GM18505 (cell line): ENCODE measurements around the gene HSD17B7.

Experiments
- ATAC-seq: cut with Tn5 transposase; IDR thresholded peaks from one replicate; pipeline ENCODE4 v1.9.1; 2021; ENCODE audit not compliant: unreplicated experiment
- POLR2A ChIP-seq: IDR thresholded peaks from 4 replicates; pipeline ENCODE4 v1.6.1; 2011; ENCODE audit warnings: borderline replicate concordance; ENCODE audit not compliant: insufficient read depth, insufficient read length; ENCODE audit errors: extremely low read depth

The HSD17B7 gene

DNA sequence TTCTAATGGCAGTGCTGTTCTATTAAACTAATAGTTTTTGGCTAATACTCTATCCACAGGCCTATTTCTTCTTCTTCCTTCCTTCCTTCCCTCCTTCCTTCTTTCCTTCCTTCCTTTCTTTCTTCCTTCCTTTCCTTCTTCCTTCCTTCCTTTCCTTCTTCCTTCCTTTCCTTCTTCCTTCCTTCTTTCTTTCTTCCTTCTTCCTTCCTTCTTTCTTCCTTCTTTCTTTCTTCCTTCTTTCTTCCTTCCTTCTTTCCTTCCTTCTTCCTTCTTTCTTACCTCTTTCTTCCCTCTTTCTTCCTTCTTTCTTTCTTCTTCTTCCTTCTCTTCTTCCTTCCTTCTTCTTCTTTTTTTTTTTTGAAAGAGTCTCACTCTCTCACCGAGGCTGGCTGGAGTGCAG lies 38.8 kb downstream of the HSD17B7 start:
- ATAC-seq: no peak
- TF ChIP-seq POLR2A: no peak

DNA sequence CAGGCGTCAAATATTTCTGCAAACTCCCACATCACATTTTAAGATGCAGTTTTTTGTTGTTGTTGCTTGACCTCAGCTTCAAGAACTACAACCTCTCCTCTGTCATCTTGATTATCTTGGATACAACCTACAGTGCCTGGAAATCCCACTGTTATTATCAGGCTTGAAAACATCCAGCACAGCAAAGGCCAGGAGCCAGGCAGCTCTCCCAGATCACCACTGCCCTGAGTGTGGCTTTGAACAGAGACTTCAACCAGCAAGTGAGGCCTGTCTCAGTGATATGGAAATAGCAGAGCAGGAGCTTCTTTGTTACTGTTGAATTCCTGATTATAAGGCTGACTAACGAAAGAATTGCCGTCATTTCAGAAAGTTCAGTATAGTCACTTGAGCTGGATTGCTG lies 42.0 kb downstream of the HSD17B7 start:
- TF ChIP-seq POLR2A: no peak
- ATAC-seq: no peak

DNA sequence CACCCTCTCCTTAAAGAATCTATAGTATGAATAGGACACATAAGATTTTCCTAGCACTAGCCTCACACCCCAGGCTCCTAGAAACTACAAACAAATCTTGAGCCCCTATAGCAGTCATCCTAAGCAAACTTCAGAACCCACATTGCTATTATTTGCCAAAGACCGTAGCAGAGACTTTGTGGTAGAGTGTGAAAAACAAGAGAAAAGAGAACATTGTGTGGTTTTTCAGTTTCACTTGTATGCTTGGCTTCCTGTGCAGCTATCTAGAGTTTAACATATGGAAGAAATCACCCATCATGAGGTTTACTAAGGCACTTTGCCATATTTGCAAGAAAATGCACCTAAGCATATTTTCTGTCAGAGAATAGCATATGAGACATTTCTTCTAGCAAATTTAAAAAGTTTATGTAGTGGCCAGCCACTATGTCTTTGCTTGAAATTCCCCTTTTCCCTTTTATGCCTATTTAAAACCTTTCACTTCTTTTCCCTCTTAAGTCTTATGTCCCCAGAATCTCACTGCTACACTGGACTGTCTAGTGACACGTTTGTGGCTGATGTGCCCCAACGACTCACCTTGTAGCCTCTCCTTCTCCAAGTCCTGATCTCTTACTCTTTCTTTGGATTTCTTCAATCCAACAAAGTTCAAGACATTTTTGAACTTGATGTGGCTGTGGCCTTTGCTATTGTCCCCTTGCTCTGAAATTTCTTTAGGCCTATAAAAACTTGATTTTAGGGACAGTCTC lies 44.8 kb downstream of the HSD17B7 start:
- ATAC-seq: peak; percentile 93
- no peak for TF ChIP-seq POLR2A

DNA sequence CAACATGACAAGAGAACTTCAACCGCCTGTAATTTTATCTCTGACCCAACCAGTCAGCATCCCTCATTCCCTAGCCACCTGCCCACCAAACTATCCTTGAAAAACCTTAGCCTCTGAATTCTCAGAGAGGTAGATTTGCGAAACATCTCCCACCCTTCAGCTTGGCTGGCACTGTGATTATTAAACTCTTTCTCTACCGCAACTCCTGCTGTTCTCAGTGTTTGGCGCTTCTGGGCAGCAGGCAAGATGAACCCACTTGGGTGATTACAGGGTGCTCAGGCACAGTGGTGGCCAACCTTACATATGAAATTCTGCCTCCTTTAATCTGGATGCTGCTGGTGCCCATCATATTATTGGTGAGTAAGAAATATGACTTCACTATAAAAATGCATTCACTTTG lies 48.4 kb downstream of the HSD17B7 start:
- no peak for ATAC-seq
- no peak for TF ChIP-seq POLR2A

DNA sequence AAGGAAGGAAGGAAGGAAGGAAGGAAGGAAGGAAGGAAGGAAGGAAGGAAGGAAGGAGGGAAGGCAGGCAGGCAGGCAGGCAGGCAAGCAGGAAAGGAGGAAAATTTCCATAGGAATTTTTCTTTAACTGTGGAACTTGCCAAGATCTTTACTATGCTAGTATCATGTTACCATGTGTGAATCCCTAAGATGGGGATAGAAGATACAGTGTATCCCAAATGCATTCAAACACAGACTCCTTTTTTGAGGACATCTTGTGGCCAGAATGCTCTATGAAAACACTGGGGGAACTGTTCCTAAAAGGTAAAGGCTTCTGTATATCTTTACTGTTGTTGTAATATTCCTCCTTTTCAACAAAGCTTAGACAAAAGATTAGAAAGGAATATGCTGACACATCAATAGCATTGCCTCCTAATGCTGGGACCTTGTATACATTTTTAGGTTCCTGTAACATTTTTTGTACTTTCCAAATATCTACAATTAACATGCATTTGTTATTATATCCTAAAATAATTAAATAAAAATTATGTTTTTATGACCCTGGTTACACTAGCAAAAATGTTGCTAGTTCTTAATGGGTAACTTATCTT lies 49.8 kb downstream of the HSD17B7 start:
- TF ChIP-seq POLR2A: no peak
- no peak for ATAC-seq

DNA sequence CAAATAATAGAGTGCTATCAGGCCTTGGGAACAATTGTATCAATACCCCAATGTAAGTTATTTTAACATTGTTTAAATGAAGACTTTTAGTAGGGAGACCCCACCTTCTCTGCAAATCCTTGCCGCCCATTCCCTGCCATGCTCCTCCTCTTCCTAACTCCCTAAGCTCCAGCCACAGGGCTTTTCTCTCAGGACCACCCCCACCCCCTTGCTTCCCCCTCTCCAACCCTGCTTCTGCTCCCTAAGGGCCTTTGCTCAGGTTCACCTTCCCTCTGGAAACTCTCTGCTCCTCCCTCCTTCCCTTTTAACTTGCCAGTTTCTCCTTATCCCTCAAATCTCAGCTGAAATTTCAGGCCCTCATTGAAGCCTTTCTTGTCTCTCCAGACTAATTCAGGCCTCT lies 53.7 kb downstream of the HSD17B7 start:
- no peak for TF ChIP-seq POLR2A
- no peak for ATAC-seq

DNA sequence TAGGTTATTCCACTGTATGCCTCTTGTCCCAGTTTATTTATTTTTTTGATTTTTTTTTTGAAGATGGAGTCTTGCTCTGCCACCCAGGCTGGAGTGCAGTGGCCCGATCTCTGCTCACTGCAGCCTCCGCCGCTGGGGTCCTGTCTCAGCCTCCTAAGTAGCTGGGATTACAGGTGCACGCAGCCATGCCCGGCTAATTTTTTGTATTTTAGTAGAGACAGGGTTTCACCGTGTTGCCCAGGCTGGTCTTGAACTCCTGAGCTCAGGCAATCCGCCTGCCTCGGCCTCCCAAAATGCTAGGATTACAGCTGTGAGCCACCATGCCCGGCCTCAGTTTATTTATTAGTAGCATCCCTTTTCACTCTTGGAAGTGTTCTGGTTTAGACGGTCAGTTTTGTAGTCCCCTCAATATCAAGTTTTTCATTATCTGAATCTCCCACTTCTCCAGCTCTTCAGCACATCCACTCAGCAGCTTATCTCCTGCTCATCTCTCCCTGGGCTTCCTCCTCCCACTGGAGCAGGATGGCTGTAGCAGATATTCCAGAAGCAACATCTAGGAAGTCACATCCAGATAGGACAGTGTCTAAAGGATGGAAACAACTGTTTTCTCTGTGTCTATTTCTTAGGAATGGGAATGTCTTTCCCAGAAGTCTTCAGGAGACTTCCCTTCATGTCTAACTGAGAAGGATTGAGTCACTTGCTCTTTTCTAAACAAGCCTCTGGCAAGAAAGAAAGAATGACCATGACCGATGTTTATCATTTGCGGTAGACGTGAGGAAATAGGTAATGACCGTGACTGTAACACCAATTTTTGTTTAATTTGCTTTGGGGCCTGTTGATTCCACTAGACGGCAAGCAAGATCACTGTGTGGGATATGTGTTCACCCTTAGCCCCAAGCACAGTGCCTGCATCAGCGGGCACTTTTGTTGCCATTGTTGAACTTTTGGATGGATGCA lies 56.0 kb downstream of the HSD17B7 start:
- no peak for ATAC-seq
- TF ChIP-seq POLR2A: no peak

DNA sequence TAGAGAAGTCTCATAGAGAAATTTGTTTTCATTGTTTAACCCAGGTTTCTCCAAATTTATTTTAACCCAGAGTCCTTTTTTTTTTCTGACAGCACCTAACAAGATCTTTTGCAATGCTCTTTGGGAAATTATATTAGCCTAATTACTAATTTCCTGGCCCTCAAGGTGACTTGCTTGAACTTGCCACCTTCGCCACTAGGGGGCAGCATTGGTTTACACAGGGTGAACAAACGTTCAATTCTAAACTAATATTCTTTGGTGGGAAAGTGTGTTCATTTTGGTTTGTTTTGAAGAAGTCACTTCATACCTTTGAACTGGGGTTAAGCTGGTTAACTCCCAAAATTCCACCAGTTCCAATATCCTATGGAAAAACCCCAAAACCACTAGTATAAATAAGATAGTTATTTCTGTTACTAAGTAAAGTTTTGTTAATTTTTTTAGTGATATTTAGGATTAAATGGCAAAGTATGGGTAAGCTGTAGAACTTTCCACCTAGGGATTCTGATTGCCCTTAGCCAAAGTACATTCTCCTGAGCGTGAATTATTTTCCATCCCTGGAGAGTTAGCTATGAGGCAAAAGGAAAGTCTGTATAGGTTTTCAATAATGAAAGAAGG lies 57.4 kb downstream of the HSD17B7 start:
- no peak for TF ChIP-seq POLR2A
- no peak for ATAC-seq

DNA sequence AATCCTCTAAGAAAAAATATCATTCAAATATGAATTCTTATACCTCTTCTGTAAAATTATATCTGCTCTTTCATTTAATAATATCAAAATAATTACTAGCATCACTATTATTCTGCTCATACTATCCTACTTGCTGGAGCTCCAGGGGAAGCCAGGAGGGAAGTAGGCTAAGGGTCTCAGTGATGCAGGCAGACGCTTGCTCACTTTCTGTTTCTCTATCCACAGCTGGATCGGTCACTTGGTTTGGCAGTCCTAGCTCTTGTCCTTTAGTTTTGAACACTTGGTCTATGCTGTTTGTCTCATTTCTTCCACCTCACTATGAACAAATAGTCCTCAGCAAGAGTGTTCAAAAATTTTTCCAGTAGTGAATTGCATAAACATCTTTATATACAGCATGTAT lies 59.2 kb downstream of the HSD17B7 start:
- no peak for TF ChIP-seq POLR2A

DNA sequence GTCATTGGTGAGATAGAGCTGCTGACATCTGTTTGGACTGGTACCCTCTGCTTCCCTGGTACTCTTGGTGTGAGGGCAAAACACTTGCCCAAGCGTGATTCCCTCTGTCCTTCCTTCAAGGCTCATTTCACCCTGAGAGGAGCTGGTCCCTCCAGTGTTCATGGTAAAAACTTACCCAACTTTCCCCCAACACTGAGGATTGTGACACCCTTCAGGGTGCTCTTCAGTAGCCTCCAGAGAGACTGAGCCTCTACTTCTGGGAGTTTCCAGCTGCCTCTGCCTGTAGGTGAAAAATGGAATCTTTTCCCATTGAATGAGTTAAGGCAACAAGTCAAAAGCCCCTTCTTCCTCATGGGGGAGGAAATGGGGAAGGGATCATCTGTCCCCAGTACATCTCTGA lies 60.8 kb downstream of the HSD17B7 start:
- no peak for TF ChIP-seq POLR2A
- no peak for ATAC-seq

More for the DNA sequence above, 59.2 kb downstream of the HSD17B7 start:
- ATAC-seq: no peak

DNA sequence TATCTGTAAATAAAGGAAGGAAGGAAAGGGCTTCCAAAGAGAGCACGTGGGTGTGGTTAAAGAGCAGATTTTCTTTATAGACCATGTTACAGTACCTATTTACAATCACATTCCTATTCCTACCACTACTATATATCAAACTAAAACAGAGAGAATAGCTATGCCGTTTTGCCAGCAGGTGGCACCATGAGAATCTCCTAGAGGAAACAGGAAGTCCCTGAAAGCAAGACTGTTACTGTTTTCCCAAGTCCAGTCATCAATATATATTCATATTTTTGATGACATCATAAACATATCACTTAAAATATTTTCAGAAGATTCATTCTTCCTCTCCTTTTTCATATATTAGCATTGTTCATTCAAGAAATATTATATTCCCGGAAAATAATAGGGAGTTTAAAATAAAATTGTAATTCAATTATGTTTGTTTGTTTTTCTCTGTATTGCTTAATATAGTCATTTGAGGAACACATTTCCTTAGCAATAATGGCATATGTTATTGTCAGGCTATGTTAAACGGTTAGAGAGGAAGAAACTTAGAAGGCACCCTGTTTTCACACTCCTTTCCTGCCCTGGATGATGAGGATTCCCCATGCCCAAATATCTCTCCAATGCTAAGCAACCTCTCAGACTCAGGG lies 63.9 kb downstream of the HSD17B7 start:
- no peak for TF ChIP-seq POLR2A

DNA sequence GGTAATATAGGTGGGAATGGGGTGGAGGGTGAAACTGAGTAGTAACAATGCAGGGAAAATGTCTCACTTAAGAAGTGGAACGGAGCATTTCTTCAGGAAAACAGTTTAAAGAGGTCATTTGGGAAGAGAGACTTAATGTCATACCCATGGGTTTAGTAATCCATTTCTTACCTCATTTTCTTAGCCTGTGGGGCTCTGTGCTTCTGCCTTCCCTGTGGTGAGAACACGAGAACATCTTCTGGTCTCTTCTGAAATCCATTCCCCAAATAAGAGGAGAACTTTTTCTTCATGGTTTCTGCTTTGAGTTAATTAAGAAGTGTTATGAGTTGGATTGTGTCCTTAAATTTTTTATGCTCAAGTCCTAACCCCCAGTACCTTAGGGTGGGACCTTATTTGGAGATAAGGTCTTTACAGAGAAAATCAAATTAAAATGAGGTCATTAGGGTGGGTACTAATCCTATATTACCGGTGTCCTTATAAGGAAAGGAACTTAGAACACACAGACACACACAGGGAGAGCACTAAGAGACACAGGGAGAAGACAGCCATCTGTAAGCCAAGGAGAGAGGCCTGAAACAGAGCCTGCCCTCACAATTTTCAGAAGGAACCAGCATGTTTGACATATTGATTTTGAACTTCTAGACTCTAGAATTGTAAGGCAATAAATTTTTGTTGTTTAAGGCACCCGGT lies 65.1 kb downstream of the HSD17B7 start:
- no peak for ATAC-seq
- no peak for TF ChIP-seq POLR2A

More for the DNA sequence above, 63.9 kb downstream of the HSD17B7 start:
- peak; percentile 53 for ATAC-seq

DNA sequence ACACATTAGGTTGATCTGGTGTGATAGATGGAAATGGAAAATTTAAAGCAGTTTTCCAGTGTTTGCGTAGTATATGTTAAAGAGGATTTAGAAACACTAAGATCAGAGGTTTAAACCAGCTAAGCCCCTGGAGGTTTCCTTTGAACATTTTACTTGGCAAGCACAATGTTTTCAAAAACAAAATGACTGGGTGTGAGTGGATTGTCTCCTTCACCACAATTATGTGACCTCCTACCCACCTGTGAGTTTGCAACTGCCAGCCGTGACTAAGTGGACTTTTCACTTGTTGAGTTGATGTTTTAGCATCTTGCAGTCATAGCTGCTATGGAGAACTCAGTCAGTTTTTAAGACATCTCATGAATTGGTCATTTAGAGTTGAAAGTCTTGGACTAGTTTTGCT lies 65.8 kb downstream of the HSD17B7 start:
- no peak for ATAC-seq
- TF ChIP-seq POLR2A: no peak

DNA sequence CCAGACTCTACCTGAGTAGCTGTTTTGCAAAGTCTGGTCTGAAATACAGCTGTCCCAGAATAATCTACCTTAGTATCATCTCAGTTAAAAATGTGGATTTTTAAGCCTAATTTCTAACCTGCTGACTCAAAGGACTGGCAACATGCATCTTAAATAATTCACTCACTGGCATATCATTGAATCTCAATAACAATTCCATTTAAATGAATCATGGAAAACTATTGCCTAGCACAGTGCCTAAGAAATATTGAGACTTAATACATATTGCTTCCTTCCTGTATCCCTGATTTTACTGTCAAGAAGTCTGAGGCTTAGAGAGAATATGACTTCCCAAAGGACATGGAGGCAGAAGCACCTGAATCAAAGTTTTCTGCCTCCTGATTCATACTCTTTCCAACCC lies 67.3 kb downstream of the HSD17B7 start:
- ATAC-seq: no peak
- no peak for TF ChIP-seq POLR2A
